Subcutaneous preadipocyte (primary cell): ENCODE measurements around the gene LILRA2. TPM values are rescaled to one million over a fixed set of nuclear protein-coding genes. Genes with fewer than 3 reads are reported as not detected.

Experiments used
- small RNA-seq: library from RNA; depleted of rRNA; stranded (forward); fragments of <200 nt; gene quantifications from one replicate; pipeline ENCODE3, GENCODE V24; 2012
- total RNA-seq: library from RNA; depleted of rRNA; stranded (reverse); fragments of >200 nt; gene quantifications from 2 replicates; pipeline ENCODE4 v1.2.3, GENCODE V29; 2012

LILRA2 gene
- total RNA-seq, result not detected in 2 replicates

GRCh38 chr19:54573330-54573872 is at the start of gene LILRA2:
LILRA2 (plus strand) TSS chr19:54573790; CDS start chr19:54573879, 89 bp downstream.

GRCh38 chr19:54593445-54593844 is 19.9 kb downstream of the LILRA2 start, which contains the start of gene LILRA1:
LILRA1 (plus strand) TSS chr19:54593632; CDS start chr19:54594245, 613 bp downstream.

GRCh38 chr19:54630262-54630661 is 56.7 kb downstream of the LILRA2 start, which contains the start of gene LILRB1:
LILRB1 (plus strand) TSS chr19:54630484; CDS start chr19:54631074, 590 bp downstream.

Small RNA genes within 50 kb of the gene (small RNA-seq; reads per million reads assigned to genes)
- not detected for gene AC245036.2

Other genes with a start within 250 kb of the LILRA2 start
- not detected in 2 replicates for gene LILRA4, start 234.6 kb upstream of the LILRA2 start, total RNA-seq
- not detected in 2 replicates for gene LAIR1, start 208.9 kb upstream of the LILRA2 start, total RNA-seq
- not detected in 2 replicates for gene TTYH1, start 158.3 kb upstream of the LILRA2 start, total RNA-seq
- gene LENG8, start 124.6 kb upstream of the LILRA2 start, total RNA-seq, result 50.7 and 57.1 TPM in 2 replicates
- 4.9 and 7.3 TPM in 2 replicates for gene LENG9, start 110.0 kb upstream of the LILRA2 start, total RNA-seq
- gene CDC42EP5, start 100.5 kb upstream of the LILRA2 start, total RNA-seq, result 7.6 and 18.4 TPM in 2 replicates
- gene LAIR2, start 71.0 kb upstream of the LILRA2 start, total RNA-seq, result not detected in 2 replicates
- gene LILRA1, start 19.8 kb downstream of the LILRA2 start, total RNA-seq, result not detected in 2 replicates
- not detected in 2 replicates for gene LILRB1, start 56.7 kb downstream of the LILRA2 start, total RNA-seq
- gene LILRB4, start 89.2 kb downstream of the LILRA2 start, total RNA-seq, result not detected in 2 replicates
- not detected in 2 replicates for gene KIR3DL3, start 150.7 kb downstream of the LILRA2 start, total RNA-seq
- not detected in 2 replicates for gene KIR2DL3, start 164.7 kb downstream of the LILRA2 start, total RNA-seq
- not detected in 2 replicates for gene KIR2DL1, start 196.0 kb downstream of the LILRA2 start, total RNA-seq
- not detected in 2 replicates for gene KIR2DL4, start 229.8 kb downstream of the LILRA2 start, total RNA-seq
- gene KIR3DL1, start 242.7 kb downstream of the LILRA2 start, total RNA-seq, result not detected in 2 replicates